Esophagus (tissue), 2 donors: ENCODE results near the gene CEP70. TPM values are rescaled to one million over a fixed set of nuclear protein-coding genes. Genes with fewer than 3 reads are reported as not detected.

Experiments
- H3K27ac ChIP-seq, 2 donors: one replicate each; pipeline ENCODE4 v1.5.1; 2013; ENCODE audit warnings: low read depth in 2 of 2, mild to moderate bottlenecking in 2 of 2, inconsistent platforms in 1 of 2, low read length in 1 of 2, moderate library complexity in 1 of 2
- H3K27me3 ChIP-seq, 2 donors: one replicate each; pipeline ENCODE4 v1.6.1; 2013; ENCODE audit warnings: low read length in 2 of 2, control low read depth in 1 of 2, mild to moderate bottlenecking in 1 of 2; ENCODE audit not compliant: insufficient read depth in 2 of 2, control insufficient read depth in 1 of 2
- H3K36me3 ChIP-seq, 2 donors: one replicate each; pipeline ENCODE4 v1.6.1; 2013; ENCODE audit warnings: low read length in 1 of 2; ENCODE audit not compliant: control insufficient read depth in 2 of 2, insufficient read depth in 2 of 2
- H3K4me1 ChIP-seq, 2 donors: one replicate each; pipeline ENCODE4 v1.6.1; 2013; ENCODE audit warnings: low read length in 1 of 2; ENCODE audit not compliant: control insufficient read depth in 2 of 2, insufficient read depth in 2 of 2
- H3K4me3 ChIP-seq, 2 donors: one replicate each; pipeline ENCODE4 v1.5.1; 2013; ENCODE audit warnings: low read length in 2 of 2, mild to moderate bottlenecking in 2 of 2, low read depth in 1 of 2, moderate library complexity in 1 of 2
- H3K9me3 ChIP-seq, 2 donors: one replicate each; pipeline ENCODE4 v1.6.1; 2013; ENCODE audit warnings: mild to moderate bottlenecking in 2 of 2, low read depth in 1 of 2, low read length in 1 of 2, moderate library complexity in 1 of 2; ENCODE audit not compliant: control insufficient read depth in 2 of 2, insufficient read depth in 1 of 2
- WGBS, 2 donors: extraction: QIAGEN DNeasy Blood & Tissue Kit; methylation state at CpG; one replicate each; pipeline ENCODE4 v1.1.7; 2013; 5-methylcytosine and 5-hydroxymethylcytosine counted together
- polyA plus RNA-seq, 2 donors: library from polyadenylated mRNA; stranded (reverse); fragments of 200-250 nt; gene quantifications; one replicate each; pipeline ENCODE4 v1.2.3, GENCODE V29; 2013
- donor health status: healthy with polysubstance abuse.
- donor health status: Bipolar disorder and iron deficiency.

Gene CEP70
- polyA plus RNA-seq, 2 donors, result 7.2 to 8.3 TPM

DNA sequence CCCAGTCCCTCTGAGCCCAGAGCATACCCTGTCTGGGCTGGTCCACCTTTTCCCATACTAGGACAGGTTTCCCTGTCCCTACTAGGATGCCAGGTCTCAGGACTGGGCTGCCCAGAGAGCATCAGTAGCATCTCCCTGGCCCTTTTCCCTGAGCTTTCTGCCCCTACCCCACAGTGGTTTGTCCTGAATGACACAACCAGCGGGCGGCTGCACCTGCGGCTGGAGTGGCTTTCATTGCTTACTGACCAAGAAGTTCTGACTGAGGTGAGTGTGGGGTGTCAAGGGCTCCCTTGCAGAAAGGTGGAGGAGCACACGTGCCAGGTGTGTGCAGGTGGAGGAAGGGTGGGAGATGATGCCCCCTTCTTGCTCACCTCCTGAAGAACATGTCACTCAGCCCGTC is 126.1 kb downstream of the CEP70 start:
- Histone ChIP-seq H3K27ac (no peak overlapping the region), H3K27me3 (no peaks in the 10 kb centered on the region), H3K36me3 (no peaks in the 10 kb centered on the region), H3K4me1 (no peaks in the 10 kb centered on the region), H3K4me3 (no peak overlapping the region), H3K9me3 (no peaks in the 10 kb centered on the region)
- WGBS, 2 donors, result 94% methylated on average over 5 of the region's 5 CpGs

DNA sequence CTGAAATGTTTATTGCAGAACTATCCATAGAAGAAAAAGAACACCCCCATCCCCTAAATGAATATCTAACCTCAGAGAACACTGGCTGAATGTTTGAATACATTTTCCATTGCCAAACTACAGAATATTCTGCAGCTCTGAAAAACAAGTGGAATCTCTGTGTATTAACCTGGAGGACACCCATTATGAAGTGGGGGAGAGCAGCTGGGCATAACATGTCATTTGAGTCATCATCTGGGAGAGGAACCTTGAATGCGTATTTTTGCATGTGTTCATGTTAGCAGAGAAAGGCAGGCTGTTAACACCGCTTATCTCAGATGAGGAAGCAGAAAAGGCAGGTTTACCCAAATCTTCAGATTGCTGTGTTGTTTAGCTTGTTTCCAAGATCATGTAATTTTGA is 128.1 kb downstream of the CEP70 start:
- no peaks in the 10 kb centered on the region for H3K36me3 ChIP-seq
- H3K4me1 ChIP-seq, result no peaks in the 10 kb centered on the region
- no peak overlapping the region for H3K27ac ChIP-seq
- H3K27me3 ChIP-seq, result no peaks in the 10 kb centered on the region
- no peaks in the 10 kb centered on the region for H3K9me3 ChIP-seq
- H3K4me3 ChIP-seq, result no peak overlapping the region
- WGBS, 2 donors, result 71 to 75% methylated on average over 2 of the region's 2 CpGs

DNA sequence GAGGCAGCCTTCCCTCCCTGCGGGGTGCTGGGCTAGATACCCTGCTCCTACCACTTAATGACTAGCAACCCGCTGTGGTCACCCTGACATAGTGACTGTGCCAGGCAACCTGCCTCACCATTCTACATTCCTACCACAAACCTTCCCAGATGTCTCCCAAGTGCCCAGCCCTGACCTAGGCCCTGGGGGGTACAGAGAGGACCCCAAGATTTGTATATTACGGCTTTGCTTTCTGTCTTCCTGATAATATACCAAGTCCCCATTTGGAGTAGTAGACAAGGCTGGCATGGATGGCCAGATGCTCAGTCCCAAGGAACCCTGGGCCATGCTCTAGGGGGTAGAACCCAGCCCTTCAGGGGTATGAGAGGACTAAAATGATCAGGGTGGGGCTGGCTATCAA is 128.6 kb downstream of the CEP70 start:
- no peaks in the 10 kb centered on the region for H3K36me3 ChIP-seq
- H3K27me3 ChIP-seq, result no peaks in the 10 kb centered on the region
- no peak overlapping the region for H3K27ac ChIP-seq
- no peak overlapping the region for H3K4me3 ChIP-seq
- H3K9me3 ChIP-seq, result no peaks in the 10 kb centered on the region
- WGBS, 2 donors, result 96 to 99% methylated on average over 3 of the region's 3 CpGs
- H3K4me1 ChIP-seq, result no peaks in the 10 kb centered on the region

DNA sequence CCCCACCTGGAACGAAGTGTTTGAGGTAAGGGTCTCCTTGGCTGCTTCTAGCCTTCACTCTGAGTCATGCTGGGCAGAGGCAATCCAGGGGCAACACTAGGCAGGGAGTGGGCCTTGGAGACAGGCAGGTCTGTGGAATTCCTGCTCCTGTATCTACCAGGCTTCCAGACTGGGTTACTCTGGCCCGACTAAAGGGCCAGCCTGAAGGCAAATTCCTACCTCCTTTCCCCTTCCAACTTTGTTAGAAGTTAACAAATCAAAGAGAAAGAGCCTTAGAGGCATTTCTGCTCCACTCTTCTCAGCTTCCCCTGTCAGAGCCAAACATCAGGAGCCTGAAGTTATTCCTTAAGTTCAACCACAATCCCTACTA is 129.6 kb downstream of the CEP70 start:
- H3K36me3 ChIP-seq, result no peaks in the 10 kb centered on the region
- WGBS, 2 donors, result 65 to 75% methylated on average over 2 of the region's 2 CpGs
- no peaks in the 10 kb centered on the region for H3K9me3 ChIP-seq
- no peak overlapping the region for H3K4me3 ChIP-seq
- no peak overlapping the region for H3K27ac ChIP-seq
- no peaks in the 10 kb centered on the region for H3K27me3 ChIP-seq
- no peaks in the 10 kb centered on the region for H3K4me1 ChIP-seq

DNA sequence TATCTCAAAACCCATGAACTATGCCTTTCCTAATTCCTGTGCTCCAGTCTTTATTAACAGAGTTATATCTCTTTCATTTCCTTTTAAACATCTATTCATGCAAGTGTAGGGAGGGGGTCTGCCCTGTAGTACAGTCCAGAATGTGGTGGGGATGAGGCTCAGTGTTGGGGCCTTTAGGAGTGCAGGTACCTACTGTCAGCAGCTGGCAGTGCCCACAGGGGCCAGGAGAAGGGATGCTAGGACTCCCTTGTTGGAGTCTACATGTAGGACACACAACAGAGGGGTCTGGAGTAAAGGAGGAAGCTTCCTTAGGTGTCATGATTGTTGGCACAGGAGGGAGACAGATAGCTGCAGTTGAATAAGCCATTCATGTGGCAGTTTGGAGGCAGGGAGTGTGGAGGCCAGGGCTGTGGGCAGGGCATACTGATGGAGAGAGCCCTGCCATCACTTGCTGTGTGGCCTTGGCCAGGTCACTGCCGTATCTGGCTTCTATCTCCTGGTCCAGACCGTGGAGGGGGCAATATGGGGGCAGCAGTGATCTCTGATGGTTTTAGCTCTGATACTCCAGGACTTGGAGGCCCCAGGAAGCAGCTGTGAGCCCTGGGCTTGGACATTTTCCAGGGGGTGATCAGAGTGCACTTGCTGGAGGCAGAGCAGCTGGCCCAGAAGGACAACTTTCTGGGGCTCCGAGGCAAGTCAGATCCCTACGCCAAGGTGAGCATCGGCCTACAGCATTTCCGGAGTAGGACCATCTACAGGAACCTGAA is 130.2 kb downstream of the CEP70 start:
- no peaks in the 10 kb centered on the region for H3K27me3 ChIP-seq
- no peaks in the 10 kb centered on the region for H3K4me1 ChIP-seq
- no peak overlapping the region for H3K27ac ChIP-seq
- no peaks in the 10 kb centered on the region for H3K9me3 ChIP-seq
- WGBS, 2 donors, result 69 to 74% methylated on average over 6 of the region's 6 CpGs
- H3K36me3 ChIP-seq, result no peaks in the 10 kb centered on the region
- H3K4me3 ChIP-seq, result no peak overlapping the region

DNA sequence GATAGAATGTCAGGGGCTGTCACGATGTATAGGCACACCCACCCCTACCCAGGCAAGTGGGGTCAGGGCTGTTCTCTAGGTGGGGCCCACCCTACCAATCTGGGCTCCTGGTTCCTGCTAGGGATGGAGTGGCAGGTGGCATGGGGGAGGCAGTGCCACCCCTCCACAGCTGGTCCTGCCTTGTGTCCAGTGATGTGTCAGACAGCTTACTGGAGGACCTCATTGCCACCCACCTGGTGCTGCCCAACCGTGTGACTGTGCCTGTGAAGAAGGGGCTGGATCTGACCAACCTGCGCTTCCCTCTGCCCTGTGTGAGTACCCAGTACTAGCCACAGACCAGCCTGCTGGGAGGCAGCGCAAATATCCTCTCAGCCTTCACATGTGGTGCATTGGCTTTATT is 132.2 kb downstream of the CEP70 start:
- no peaks in the 10 kb centered on the region for H3K27me3 ChIP-seq
- no peak overlapping the region for H3K4me3 ChIP-seq
- peaks cover 0 to 2% of the 10 kb centered on the region in 2 donors for H3K9me3 ChIP-seq
- 84% methylated on average over 4 of the region's 4 CpGs for WGBS, 2 donors
- no peak overlapping the region for H3K27ac ChIP-seq
- H3K4me1 ChIP-seq, result no peaks in the 10 kb centered on the region
- H3K36me3 ChIP-seq, result no peaks in the 10 kb centered on the region

DNA sequence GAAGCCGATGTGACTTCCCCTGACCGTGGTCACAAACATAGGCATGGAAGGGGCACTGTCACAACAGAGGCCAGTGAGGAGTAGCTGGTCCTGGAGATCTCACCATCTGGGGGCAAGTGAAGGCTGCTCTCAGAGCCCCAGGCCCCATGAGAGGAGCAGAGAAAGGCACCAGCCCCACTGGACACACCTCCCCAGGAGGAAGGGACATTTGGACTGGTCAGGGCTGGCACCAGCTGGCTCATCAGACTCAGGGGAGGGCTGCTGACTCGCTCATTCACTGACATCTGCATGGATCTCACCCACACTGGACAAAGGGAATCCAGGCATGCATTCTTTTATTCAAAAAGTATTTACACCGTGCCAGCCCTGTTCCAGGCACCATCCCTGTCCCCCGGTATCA is 132.8 kb downstream of the CEP70 start:
- Histone ChIP-seq H3K4me3 (no peak overlapping the region), H3K27me3 (no peaks in the 10 kb centered on the region), H3K9me3 (peaks cover 0 to 2% of the 10 kb centered on the region in 2 donors), H3K4me1 (no peaks in the 10 kb centered on the region), H3K27ac (no peak overlapping the region), H3K36me3 (no peaks in the 10 kb centered on the region)
- WGBS, 2 donors, result 76 to 80% methylated on average over 5 of the region's 5 CpGs

DNA sequence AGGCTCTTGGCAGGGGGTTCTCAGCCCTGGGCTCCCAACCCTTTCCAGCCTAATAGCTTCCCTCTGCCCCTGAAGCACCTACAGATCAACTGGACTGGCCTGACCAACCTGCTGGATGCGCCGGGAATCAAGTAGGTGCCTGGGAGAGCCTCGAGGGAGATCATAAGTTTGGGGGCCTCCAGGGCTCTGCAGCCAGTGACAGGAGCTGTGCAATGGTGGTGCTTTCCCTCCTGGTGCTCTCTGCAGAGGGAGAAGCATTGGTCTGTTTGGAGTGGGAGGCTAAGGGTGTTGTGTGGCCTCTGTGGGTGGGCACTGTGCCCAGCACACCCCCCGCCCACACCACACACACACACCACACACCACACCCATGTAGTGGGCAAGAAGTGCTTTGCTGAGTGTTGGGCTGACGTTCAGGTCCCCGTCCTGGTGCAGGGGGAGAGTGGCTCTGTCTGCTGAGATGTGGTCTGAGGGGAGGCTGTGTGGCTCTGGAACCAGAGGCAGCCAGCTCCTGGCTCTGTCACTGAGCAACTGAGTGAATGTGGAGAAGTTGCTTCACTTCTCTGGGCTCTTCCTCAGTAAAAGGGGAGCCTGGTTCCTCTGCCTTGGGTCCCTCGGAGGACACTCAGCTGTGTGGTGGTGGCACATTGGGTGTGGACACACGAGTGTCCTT is 133.4 kb downstream of the CEP70 start:
- Histone ChIP-seq H3K36me3 (no peaks in the 10 kb centered on the region), H3K4me3 (no peak overlapping the region), H3K4me1 (peaks cover 0 to 4% of the 10 kb centered on the region in 2 donors), H3K9me3 (peaks cover 0 to 2% of the 10 kb centered on the region in 2 donors), H3K27ac (no peak overlapping the region), H3K27me3 (no peaks in the 10 kb centered on the region)
- 76% methylated on average over 8 of the region's 8 CpGs for WGBS, 2 donors

DNA sequence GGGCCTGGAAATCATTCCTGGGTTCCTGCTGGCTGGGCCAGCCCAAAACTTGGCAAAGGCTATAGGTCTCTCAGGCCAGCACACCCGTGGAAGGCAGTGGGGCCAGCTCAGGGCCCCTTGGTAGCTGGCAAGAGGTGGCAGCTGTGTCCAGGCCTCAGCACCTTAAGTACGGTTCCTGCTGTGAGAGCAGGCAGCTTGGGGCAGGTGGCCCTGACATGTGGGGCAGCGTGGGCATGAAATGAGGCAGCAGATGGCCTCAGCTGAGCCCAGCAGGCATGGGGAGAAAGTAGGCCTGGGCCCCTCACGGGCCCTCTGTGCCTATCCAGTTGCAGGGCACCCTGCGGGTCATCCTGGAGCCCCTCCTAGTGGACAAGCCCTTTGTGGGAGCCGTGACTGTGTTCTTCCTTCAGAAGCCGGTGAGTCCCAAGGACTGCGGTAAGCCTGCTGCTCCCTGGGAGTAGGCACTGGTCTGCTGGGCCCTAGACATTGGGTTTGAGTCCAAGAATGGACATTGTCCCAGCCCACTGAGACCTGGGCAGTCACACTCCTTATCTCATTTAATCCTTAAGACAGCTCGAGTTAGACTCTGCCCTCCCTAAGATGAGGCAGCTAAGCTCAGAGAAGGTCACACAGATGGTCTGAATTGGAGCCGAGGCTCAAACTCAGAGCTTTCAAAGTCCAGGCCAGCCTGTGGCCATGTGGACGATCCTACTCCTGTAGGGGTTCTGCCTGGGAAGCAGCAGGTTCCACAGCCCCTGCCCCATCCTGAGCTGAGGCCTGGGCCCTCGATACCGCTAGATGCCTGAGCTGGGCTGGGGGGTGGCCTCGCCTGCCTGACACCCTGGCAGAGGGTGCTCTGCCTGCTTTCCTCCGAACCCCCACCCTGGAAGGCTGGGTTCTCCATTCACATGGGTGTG is 134.2 kb downstream of the CEP70 start:
- Histone ChIP-seq H3K27ac (no peak overlapping the region), H3K4me3 (no peak overlapping the region), H3K9me3 (peaks cover 0 to 2% of the 10 kb centered on the region in 2 donors), H3K36me3 (no peaks in the 10 kb centered on the region), H3K4me1 (peaks cover 0 to 4% of the 10 kb centered on the region in 2 donors), H3K27me3 (no peaks in the 10 kb centered on the region)
- WGBS, 2 donors, result 86 to 89% methylated on average over 15 of the region's 15 CpGs
